ENCODE results near the gene AP1S1.
A peak's percentile ranks its signal among the peaks of the same experiment; 100 is the strongest.

The AP1S1 gene

GRCh38 chr7:101172005-101172853 is 18.0 kb downstream of the AP1S1 start:
- Histone ChIP-seq H3K36me3 (ENCODE audit: control insufficient read depth, insufficient read depth, low read length) (no peaks in the 10 kb centered on the region; the same call in 1 of the 2 replicates), H3K4me3 (ENCODE audit: low read length) (peak overlapping the region; percentile 34), H3K4me1 (ENCODE audit: control insufficient read depth, insufficient read depth, low read length) (peaks cover 27% of the 10 kb centered on the region), H3K27ac (ENCODE audit: low read length) (no peak overlapping the region), H3K9me3 (ENCODE audit: control insufficient read depth, insufficient read depth, low read length) (no peaks in the 10 kb centered on the region), H3K27me3 (ENCODE audit: control insufficient read depth, insufficient read depth, low read length) (peaks cover 56% of the 10 kb centered on the region)
- WGBS (ENCODE audit: insufficient coverage, insufficient read length), result no CpG with 5 or more reads among the region's 79 CpGs
- DNase-seq (ENCODE audit: low read depth, low spot score), result no peak

- WGBS (ENCODE audit: insufficient coverage, insufficient read length), result no CpG with 5 or more reads among the region's 53 CpGs
- Histone ChIP-seq H3K4me1 (ENCODE audit: control insufficient read depth, insufficient read depth, low read length) (peaks cover 23% of the 10 kb centered on the region), H3K27ac (ENCODE audit: low read length) (no peak overlapping the region), H3K9me3 (ENCODE audit: control insufficient read depth, insufficient read depth, low read length) (no peaks in the 10 kb centered on the region), H3K36me3 (ENCODE audit: control insufficient read depth, insufficient read depth, low read length) (no peaks in the 10 kb centered on the region; the same call in 1 of the 2 replicates), H3K4me3 (ENCODE audit: low read length) (peak overlapping the region; percentile 34; the same call in 1 of the 2 replicates), H3K27me3 (ENCODE audit: control insufficient read depth, insufficient read depth, low read length) (peaks cover 61% of the 10 kb centered on the region)
- no peak for DNase-seq (ENCODE audit: low read depth, low spot score)
These were observed 18.8 kb downstream of the AP1S1 start for GRCh38 chr7:101172854-101173751.

GRCh38 chr7:101173752-101174244 is 19.5 kb downstream of the AP1S1 start:
- no CpG with 5 or more reads among the region's 16 CpGs for WGBS (ENCODE audit: insufficient coverage, insufficient read length)
- no peak overlapping the region for H3K27ac ChIP-seq (ENCODE audit: low read length)
- no peak for DNase-seq (ENCODE audit: low read depth, low spot score)
- peaks cover 58% of the 10 kb centered on the region for H3K27me3 ChIP-seq (ENCODE audit: control insufficient read depth, insufficient read depth, low read length)
- peak overlapping the region; percentile 42; the same call in 1 of the 2 replicates for H3K4me3 ChIP-seq (ENCODE audit: low read length)
- no peaks in the 10 kb centered on the region for H3K9me3 ChIP-seq (ENCODE audit: control insufficient read depth, insufficient read depth, low read length)
- no peaks in the 10 kb centered on the region; the same call in 1 of the 2 replicates for H3K36me3 ChIP-seq (ENCODE audit: control insufficient read depth, insufficient read depth, low read length)
- H3K4me1 ChIP-seq (ENCODE audit: control insufficient read depth, insufficient read depth, low read length), result peaks cover 21% of the 10 kb centered on the region

GRCh38 chr7:101174322-101174854 is 20.1 kb downstream of the AP1S1 start:
- WGBS (ENCODE audit: insufficient coverage, insufficient read length), result no CpG with 5 or more reads among the region's 28 CpGs
- Histone ChIP-seq H3K36me3 (ENCODE audit: control insufficient read depth, insufficient read depth, low read length) (no peaks in the 10 kb centered on the region; the same call in 1 of the 2 replicates), H3K4me1 (ENCODE audit: control insufficient read depth, insufficient read depth, low read length) (peaks cover 17% of the 10 kb centered on the region), H3K27ac (ENCODE audit: low read length) (no peak overlapping the region), H3K4me3 (ENCODE audit: low read length) (peak overlapping the region; percentile 42; the same call in 1 of the 2 replicates), H3K27me3 (ENCODE audit: control insufficient read depth, insufficient read depth, low read length) (peaks cover 54% of the 10 kb centered on the region), H3K9me3 (ENCODE audit: control insufficient read depth, insufficient read depth, low read length) (no peaks in the 10 kb centered on the region)
- DNase-seq (ENCODE audit: low read depth, low spot score), result no peak

- H3K4me1 ChIP-seq (ENCODE audit: control insufficient read depth, insufficient read depth, low read length), result peaks cover 12% of the 10 kb centered on the region
- H3K36me3 ChIP-seq (ENCODE audit: control insufficient read depth, insufficient read depth, low read length), result peaks cover 3% of the 10 kb centered on the region; the same call in 1 of the 2 replicates
- DNase-seq (ENCODE audit: low read depth, low spot score), result no peak
- peaks cover 47% of the 10 kb centered on the region for H3K27me3 ChIP-seq (ENCODE audit: control insufficient read depth, insufficient read depth, low read length)
- H3K9me3 ChIP-seq (ENCODE audit: control insufficient read depth, insufficient read depth, low read length), result no peaks in the 10 kb centered on the region
- no peak overlapping the region for H3K27ac ChIP-seq (ENCODE audit: low read length)
- WGBS (ENCODE audit: insufficient coverage, insufficient read length), result no CpG with 5 or more reads among the region's 3 CpGs
- no peak overlapping the region for H3K4me3 ChIP-seq (ENCODE audit: low read length)
These were observed 21.4 kb downstream of the AP1S1 start for GRCh38 chr7:101175664-101176063.

GRCh38 chr7:101177644-101178043 is 23.4 kb downstream of the AP1S1 start:
- DNase-seq (ENCODE audit: low read depth, low spot score), result no peak
- peaks cover 3% of the 10 kb centered on the region; the same call in 1 of the 2 replicates for H3K36me3 ChIP-seq (ENCODE audit: control insufficient read depth, insufficient read depth, low read length)
- H3K9me3 ChIP-seq (ENCODE audit: control insufficient read depth, insufficient read depth, low read length), result no peaks in the 10 kb centered on the region
- peaks cover 29% of the 10 kb centered on the region for H3K27me3 ChIP-seq (ENCODE audit: control insufficient read depth, insufficient read depth, low read length)
- H3K4me3 ChIP-seq (ENCODE audit: low read length), result no peak overlapping the region
- WGBS (ENCODE audit: insufficient coverage, insufficient read length), result no CpG with 5 or more reads among the region's 2 CpGs
- peaks cover 7% of the 10 kb centered on the region for H3K4me1 ChIP-seq (ENCODE audit: control insufficient read depth, insufficient read depth, low read length)
- H3K27ac ChIP-seq (ENCODE audit: low read length), result no peak overlapping the region

- peak overlapping the region; percentile 62; the same call in 1 of the 2 replicates for H3K4me3 ChIP-seq (ENCODE audit: low read length)
- no peak overlapping the region for H3K27ac ChIP-seq (ENCODE audit: low read length)
- H3K36me3 ChIP-seq (ENCODE audit: control insufficient read depth, insufficient read depth, low read length), result peaks cover 3% of the 10 kb centered on the region; the same call in 1 of the 2 replicates
- no peak for DNase-seq (ENCODE audit: low read depth, low spot score)
- H3K27me3 ChIP-seq (ENCODE audit: control insufficient read depth, insufficient read depth, low read length), result peaks cover 18% of the 10 kb centered on the region
- WGBS (ENCODE audit: insufficient coverage, insufficient read length), result no CpG with 5 or more reads among the region's 20 CpGs
- H3K4me1 ChIP-seq (ENCODE audit: control insufficient read depth, insufficient read depth, low read length), result peaks cover 3% of the 10 kb centered on the region; the same call in 1 of the 2 replicates
- no peaks in the 10 kb centered on the region for H3K9me3 ChIP-seq (ENCODE audit: control insufficient read depth, insufficient read depth, low read length)
These were observed 24.8 kb downstream of the AP1S1 start for GRCh38 chr7:101179117-101179516.

GRCh38 chr7:101179713-101180112 is 25.4 kb downstream of the AP1S1 start:
- no CpG with 5 or more reads among the region's 27 CpGs for WGBS (ENCODE audit: insufficient coverage, insufficient read length)
- H3K27ac ChIP-seq (ENCODE audit: low read length), result no peak overlapping the region
- no peaks in the 10 kb centered on the region for H3K9me3 ChIP-seq (ENCODE audit: control insufficient read depth, insufficient read depth, low read length)
- H3K4me1 ChIP-seq (ENCODE audit: control insufficient read depth, insufficient read depth, low read length), result peaks cover 3% of the 10 kb centered on the region; the same call in 1 of the 2 replicates
- H3K4me3 ChIP-seq (ENCODE audit: low read length), result peak overlapping the region; percentile 62; the same call in 1 of the 2 replicates
- peaks cover 3% of the 10 kb centered on the region; the same call in 1 of the 2 replicates for H3K36me3 ChIP-seq (ENCODE audit: control insufficient read depth, insufficient read depth, low read length)
- DNase-seq (ENCODE audit: low read depth, low spot score), result no peak
- H3K27me3 ChIP-seq (ENCODE audit: control insufficient read depth, insufficient read depth, low read length), result peaks cover 18% of the 10 kb centered on the region

- Histone ChIP-seq H3K4me3 (ENCODE audit: low read length) (peak within 1 kb of the TSS; percentile 62; the same call in 1 of the 2 replicates), H3K27ac (ENCODE audit: low read length) (no peak within 1 kb of the TSS), H3K4me1 (ENCODE audit: control insufficient read depth, insufficient read depth, low read length) (peaks cover 3% of the 10 kb centered on the region; the same call in 1 of the 2 replicates), H3K36me3 (ENCODE audit: control insufficient read depth, insufficient read depth, low read length) (peaks cover 3% of the 10 kb centered on the region; the same call in 1 of the 2 replicates), H3K27me3 (ENCODE audit: control insufficient read depth, insufficient read depth, low read length) (peaks cover 18% of the 10 kb centered on the region), H3K9me3 (ENCODE audit: control insufficient read depth, insufficient read depth, low read length) (no peaks in the 10 kb centered on the region)
- DNase-seq (ENCODE audit: low read depth, low spot score), result no peak
- WGBS (ENCODE audit: insufficient coverage, insufficient read length), result no CpG with 5 or more reads among the region's 56 CpGs
These were observed 26.0 kb downstream of the AP1S1 start, which contains the start of gene NAT16 for GRCh38 chr7:101180130-101180755. Gene NAT16 (minus strand): TSS chr7:101180293. CDS start chr7:101174807, 5,486 bp downstream.
